ENCODE results near the gene SEC62. TPM values are rescaled to one million over a fixed set of nuclear protein-coding genes. Genes with fewer than 3 reads are reported as not detected.

SEC62 gene
- total and polyA plus RNA-seq, 2 of the 4 experiments (the other 2 are of a cell fraction) = 33.2 to 36.6 TPM

GRCh38 chr3:169931747-169932520 is 34.7 kb upstream of the SEC62 start:
- ATAC-seq (ENCODE audit: low read depth) (no peak), DNase-seq (no peak)
- Histone ChIP-seq H4K91ac (ENCODE audit: insufficient read depth, low read depth, low read length) (no peak overlapping the region), H2BK15ac (ENCODE audit: low read depth, low read length) (no peak overlapping the region), H2AFZ (replicated peaks; ENCODE audit: low read length, poor library complexity) (no peak overlapping the region), H2BK120ac (ENCODE audit: low read depth, low read length) (no peak overlapping the region), H2BK20ac (ENCODE audit: low read depth, low read length) (no peak overlapping the region), H3K79me1 (ENCODE audit: low read depth in 1 of 2, low read length in 2 of 2) (no peaks in the 10 kb centered on the region), H3K9me1 (ENCODE audit: insufficient read depth, low read length) (no peaks in the 10 kb centered on the region), H3K18ac (ENCODE audit: low read depth, low read length) (no peak overlapping the region), H2BK5ac (ENCODE audit: low read depth, low read length, poor library complexity, severe bottlenecking) (no peak overlapping the region), H3K27me3 (ENCODE audit: control insufficient read depth, insufficient read depth, low read length) (peaks cover 23% of the 10 kb centered on the region), H3K4me3 (ENCODE audit: insufficient read depth, low read depth, low read length) (no peak overlapping the region), H3K4ac (ENCODE audit: low read depth, low read length) (no peak overlapping the region), H3K36me3 (ENCODE audit: control insufficient read depth, insufficient read depth, low read length) (no peaks in the 10 kb centered on the region), H2AK9ac (replicated peaks; ENCODE audit: low read depth, low read length, poor library complexity) (no peak overlapping the region), H4K5ac (ENCODE audit: low read depth, low read length) (no peak overlapping the region), H3K27ac (ENCODE audit: insufficient read depth, low read length) (no peak overlapping the region), H3K23ac (ENCODE audit: low read depth, low read length) (no peak overlapping the region), H4K20me1 (ENCODE audit: insufficient read depth, low read length) (no peaks in the 10 kb centered on the region), H3K4me2 (ENCODE audit: low read depth, low read length) (no peak overlapping the region), H4K8ac (ENCODE audit: low read depth in 2 of 2, low read length in 2 of 2) (no peak overlapping the region), H2AK5ac (ENCODE audit: low read depth, low read length) (no peak overlapping the region), H3K4me1 (ENCODE audit: control insufficient read depth, insufficient read depth, low read length) (no peaks in the 10 kb centered on the region), H3K9ac (ENCODE audit: low read depth, low read length) (no peak overlapping the region), H3K56ac (ENCODE audit: extremely low read depth, insufficient read depth, low read length) (no peak overlapping the region), H3K9me3 (ENCODE audit: control insufficient read depth, insufficient read depth, low read length) (no peaks in the 10 kb centered on the region), H3K14ac (replicated peaks; ENCODE audit: low read depth, low read length) (no peak overlapping the region)
- TF ChIP-seq USF2 (IDR thresholded peaks at IDR 0.05; ENCODE audit: low read depth, low read length) (no peak), CHD1 (IDR thresholded peaks at IDR 0.05; ENCODE audit: low read depth, low read length) (no peak), CTCF (conservative IDR thresholded peaks at IDR 0.05; ENCODE audit: low read depth, low read length) (no peak), SMC3 (IDR thresholded peaks at IDR 0.05; ENCODE audit: low read depth, low read length) (no peak), CEBPB (IDR thresholded peaks at IDR 0.05; ENCODE audit: low read depth, low read length) (no peak), RCOR1 (IDR thresholded peaks at IDR 0.05; ENCODE audit: insufficient replicate concordance, low read length) (no peak), RAD21 (IDR thresholded peaks at IDR 0.05; ENCODE audit: low read length) (no peak)
- ChIA-PET POLR2A (ENCODE audit: unreplicated experiment) (no interaction called here), CTCF (no interaction called here)
- in situ Hi-C loops (cut with MboI; ENCODE audit: low sequenced_read_pairs) = no loop called here
- 86% methylated on average over 2 of the region's 14 CpGs; no CpG with 5 or more reads in 1 of the 2 experiments for WGBS, 2 experiments (ENCODE audit: extremely low coverage in 2 of 2, insufficient read length in 1 of 2)
- dilution Hi-C loops (cut with HindIII; ENCODE audit: low sequenced_read_pairs, unreplicated experiment) = no loop called here
- intact Hi-C loops (cut with micrococcal nuclease) = no loop called here
- no TSS peak for BruUV-seq (replicated peaks)
